Peyer's patch (tissue), 4 donors: Measurements from ENCODE around the gene SCLY. TPM values are rescaled to one million over a fixed set of nuclear protein-coding genes. Genes with fewer than 3 reads are reported as not detected.

Experiments used
- DNase-seq, 3 donors: peaks; one replicate each; pipeline ENCODE4 v3.0.0-alpha.2; 2017 to 2019
- H3K27ac ChIP-seq, 4 donors: fragments of 200-600 bp; sonication (generic); one replicate each; pipeline ENCODE4 v1.5.1; 2016 to 2019
- H3K27me3 ChIP-seq, 2 donors: fragments of 200-600 bp; sonication (generic); one replicate each; pipeline ENCODE4 v1.5.1; 2019
- H3K36me3 ChIP-seq, 3 donors: fragments of 200-600 bp; sonication (generic); one replicate each; pipeline ENCODE4 v1.5.1; 2016 to 2019
- H3K4me1 ChIP-seq, 4 donors: fragments of 200-600 bp; sonication (generic); one replicate each; pipeline ENCODE4 v1.5.1; 2016 to 2019
- H3K4me3 ChIP-seq, 4 donors: fragments of 200-600 bp; sonication (generic); 1 replicate in 3 of 4; 2 replicates in 1 of 4; pipeline ENCODE4 v1.5.1; 2016 to 2019; ENCODE audit warnings: mild to moderate bottlenecking in 1 of 4
- H3K9me3 ChIP-seq, 4 donors: fragments of 200-600 bp; sonication (generic); one replicate each; pipeline ENCODE4 v1.5.1; 2016 to 2019; ENCODE audit warnings: mild to moderate bottlenecking in 1 of 4
- POLR2A ChIP-seq, 2 donors: fragments of 450-650 bp; IDR thresholded peaks; one replicate each; pipeline ENCODE4 v1.5.1; 2017; ENCODE audit warnings: antibody characterized with exemption in 2 of 2, mild to moderate bottlenecking in 2 of 2, moderate library complexity in 2 of 2
- total RNA-seq, 4 donors: library from RNA; depleted of rRNA; stranded (reverse); fragments of >200 nt; gene quantifications; one replicate each; pipeline ENCODE4 v1.1.0, GENCODE V29; 2016
- TF ChIP-seq, protein P1 (sequence below), 6 experiments: fragments of 450-650 bp in 4 of 6; fragments of 200-600 bp in 2 of 6; sonication (generic) in 1 of 6; IDR thresholded peaks; one replicate each; pipeline ENCODE4 v1.5.1; 2017 to 2019; ENCODE audit warnings: antibody characterized with exemption in 6 of 6, mild to moderate bottlenecking in 3 of 6, moderate library complexity in 1 of 6

SCLY gene
- total RNA-seq, 4 donors from 2014 or later, result 13.2 to 45.2 (median 24.2) TPM

DNA sequence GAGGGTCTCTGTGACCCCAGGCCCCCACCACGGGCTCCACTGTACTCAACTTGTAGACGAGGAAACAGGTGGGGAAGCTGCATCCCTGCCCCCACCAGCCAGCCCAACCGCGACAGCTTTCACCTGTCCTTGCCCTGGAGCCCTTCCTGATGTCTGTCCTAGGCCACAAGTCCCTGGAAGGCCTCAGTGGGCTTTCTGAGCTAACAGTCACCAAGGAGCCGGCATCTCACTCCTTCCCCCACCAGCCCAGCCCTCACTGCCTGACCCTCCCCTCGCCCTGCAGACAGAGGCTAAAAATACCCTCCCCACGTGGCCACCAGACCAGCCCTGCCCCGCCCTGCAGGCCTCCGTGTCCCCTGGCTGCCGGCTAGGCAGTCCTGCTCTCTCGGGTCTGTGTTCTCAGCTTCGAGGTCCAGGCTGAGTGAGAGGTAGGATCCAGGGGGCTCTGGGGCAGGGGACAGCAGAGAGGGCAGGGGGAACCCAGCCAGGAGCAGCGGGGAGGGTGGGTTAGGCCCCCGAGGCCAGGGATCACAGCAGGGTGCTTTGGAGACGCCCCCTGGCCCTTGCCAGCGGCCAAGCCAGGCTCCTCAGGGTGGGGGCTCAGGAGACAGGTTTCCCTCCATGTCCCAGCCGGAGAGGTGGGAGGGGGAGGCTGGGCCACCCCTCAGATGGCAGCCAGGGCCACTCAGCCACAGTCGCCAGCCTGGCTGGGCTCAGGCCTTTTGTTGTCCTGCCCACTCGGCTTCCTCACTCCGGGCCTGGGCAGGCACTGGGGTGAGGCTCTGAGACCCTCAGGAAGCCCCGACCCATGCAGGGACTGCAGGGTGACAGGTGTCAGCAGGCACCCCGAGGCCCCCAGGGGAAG, 77.8 kb downstream of the SCLY start, which contains the start of gene KLHL30:
Gene KLHL30 (plus strand): TSS at position 338 of the 865 bp plus-strand sequence. CDS start 2,087 bp downstream, outside the sequence.
- Histone ChIP-seq H3K4me3 (peak within 1 kb of the TSS in 2 of 4 donors; percentile 19 to 24), H3K36me3 (no peaks in the 10 kb centered on the region), H3K27me3 (no peaks in the 10 kb centered on the region), H3K27ac (peak within 1 kb of the TSS in 1 of 4 donors; percentile 57), H3K9me3 (no peaks in the 10 kb centered on the region), H3K4me1 (peaks cover 8 to 26% (median 12%) of the 10 kb centered on the region in 4 donors)
- TF ChIP-seq POLR2A (IDR thresholded peaks at IDR 0.05), result no peak
- TF ChIP-seq, protein P1, sequence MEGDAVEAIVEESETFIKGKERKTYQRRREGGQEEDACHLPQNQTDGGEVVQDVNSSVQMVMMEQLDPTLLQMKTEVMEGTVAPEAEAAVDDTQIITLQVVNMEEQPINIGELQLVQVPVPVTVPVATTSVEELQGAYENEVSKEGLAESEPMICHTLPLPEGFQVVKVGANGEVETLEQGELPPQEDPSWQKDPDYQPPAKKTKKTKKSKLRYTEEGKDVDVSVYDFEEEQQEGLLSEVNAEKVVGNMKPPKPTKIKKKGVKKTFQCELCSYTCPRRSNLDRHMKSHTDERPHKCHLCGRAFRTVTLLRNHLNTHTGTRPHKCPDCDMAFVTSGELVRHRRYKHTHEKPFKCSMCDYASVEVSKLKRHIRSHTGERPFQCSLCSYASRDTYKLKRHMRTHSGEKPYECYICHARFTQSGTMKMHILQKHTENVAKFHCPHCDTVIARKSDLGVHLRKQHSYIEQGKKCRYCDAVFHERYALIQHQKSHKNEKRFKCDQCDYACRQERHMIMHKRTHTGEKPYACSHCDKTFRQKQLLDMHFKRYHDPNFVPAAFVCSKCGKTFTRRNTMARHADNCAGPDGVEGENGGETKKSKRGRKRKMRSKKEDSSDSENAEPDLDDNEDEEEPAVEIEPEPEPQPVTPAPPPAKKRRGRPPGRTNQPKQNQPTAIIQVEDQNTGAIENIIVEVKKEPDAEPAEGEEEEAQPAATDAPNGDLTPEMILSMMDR (IDR thresholded peaks at IDR 0.05), result no peak
- peak in 1 of 3 donors; percentile 34 for DNase-seq

DNA sequence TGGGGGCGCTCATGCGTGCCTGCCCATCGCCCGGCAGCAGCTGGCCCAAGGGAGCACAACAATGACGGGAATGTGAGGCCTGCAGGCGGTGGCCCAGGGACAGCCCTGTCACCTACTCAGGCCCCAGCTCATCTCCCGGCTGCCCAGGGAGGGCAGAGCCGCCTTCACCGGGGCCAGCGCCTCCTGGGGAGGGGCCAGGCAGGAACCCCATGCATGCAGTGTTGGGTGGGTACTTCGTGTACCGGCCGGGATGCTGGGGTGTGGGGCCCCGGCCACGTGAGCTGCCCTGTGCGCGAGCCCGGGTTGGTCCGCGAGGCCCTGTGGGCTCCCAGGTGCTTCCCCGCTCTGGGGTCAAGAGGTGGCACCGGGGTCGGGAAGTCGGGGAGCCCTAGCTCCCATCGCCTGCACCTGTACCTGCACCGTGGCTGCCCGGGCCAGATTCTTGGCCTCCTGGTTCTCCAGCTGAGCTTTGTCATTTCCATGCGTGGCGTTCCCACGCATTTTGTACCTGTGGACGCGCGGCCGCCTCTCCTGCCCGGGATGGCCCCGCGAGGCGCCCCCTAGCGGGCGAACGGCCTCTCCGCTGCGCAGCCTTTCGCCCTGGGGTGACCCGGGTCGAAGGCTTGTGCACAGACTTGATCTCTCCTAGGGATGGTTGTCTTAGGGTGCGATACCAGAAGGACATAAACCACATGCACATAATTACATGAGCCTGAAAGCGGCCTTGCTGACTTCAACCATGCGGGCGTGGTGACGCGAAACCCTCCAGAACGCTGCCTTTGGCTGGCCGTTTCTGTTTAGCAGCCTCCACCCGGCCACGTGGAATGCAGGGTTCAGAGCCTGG, 78.6 kb downstream of the SCLY start:
- no peaks in the 10 kb centered on the region for H3K27me3 ChIP-seq
- peak in 1 of 3 donors; percentile 41 for DNase-seq
- peak overlapping the region in 1 of 4 donors; percentile 57 for H3K27ac ChIP-seq
- TF ChIP-seq POLR2A (IDR thresholded peaks at IDR 0.05), result no peak
- TF ChIP-seq, protein P1 (IDR thresholded peaks at IDR 0.05), result peak; percentile 5 to 48 (median 44)
- H3K4me1 ChIP-seq, result peaks cover 8 to 28% (median 12%) of the 10 kb centered on the region in 4 donors
- no peaks in the 10 kb centered on the region for H3K9me3 ChIP-seq
- no peaks in the 10 kb centered on the region for H3K36me3 ChIP-seq
- H3K4me3 ChIP-seq, result peak overlapping the region in 1 of 4 donors; percentile 24

DNA sequence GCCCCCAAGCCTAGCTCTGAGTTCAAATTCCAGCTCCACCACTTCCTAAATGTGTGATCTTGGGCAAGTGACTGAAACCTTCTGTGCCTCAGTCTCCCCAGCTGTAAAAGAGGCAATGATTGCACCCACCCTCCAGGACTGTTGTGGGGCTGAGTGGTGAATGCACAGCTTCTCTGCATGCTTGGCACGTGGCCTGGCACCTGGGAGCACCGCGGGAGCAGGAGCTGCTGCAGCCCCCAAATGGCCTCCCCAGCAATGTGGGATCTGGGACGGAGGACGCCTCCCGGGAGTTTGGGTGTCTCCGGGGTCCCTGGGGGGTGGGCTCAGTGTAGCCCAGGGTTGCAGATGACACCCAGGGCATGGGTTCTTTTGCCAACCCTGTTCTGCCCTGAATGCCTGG, 79.2 kb downstream of the SCLY start:
- H3K9me3 ChIP-seq, result no peaks in the 10 kb centered on the region
- H3K36me3 ChIP-seq, result no peaks in the 10 kb centered on the region
- peaks cover 8 to 28% (median 12%) of the 10 kb centered on the region in 4 donors for H3K4me1 ChIP-seq
- no peak overlapping the region for H3K27ac ChIP-seq
- no peak for TF ChIP-seq POLR2A (IDR thresholded peaks at IDR 0.05)
- TF ChIP-seq, protein P1 (IDR thresholded peaks at IDR 0.05), result no peak
- H3K4me3 ChIP-seq, result no peak overlapping the region
- DNase-seq, result no peak
- no peaks in the 10 kb centered on the region for H3K27me3 ChIP-seq

DNA sequence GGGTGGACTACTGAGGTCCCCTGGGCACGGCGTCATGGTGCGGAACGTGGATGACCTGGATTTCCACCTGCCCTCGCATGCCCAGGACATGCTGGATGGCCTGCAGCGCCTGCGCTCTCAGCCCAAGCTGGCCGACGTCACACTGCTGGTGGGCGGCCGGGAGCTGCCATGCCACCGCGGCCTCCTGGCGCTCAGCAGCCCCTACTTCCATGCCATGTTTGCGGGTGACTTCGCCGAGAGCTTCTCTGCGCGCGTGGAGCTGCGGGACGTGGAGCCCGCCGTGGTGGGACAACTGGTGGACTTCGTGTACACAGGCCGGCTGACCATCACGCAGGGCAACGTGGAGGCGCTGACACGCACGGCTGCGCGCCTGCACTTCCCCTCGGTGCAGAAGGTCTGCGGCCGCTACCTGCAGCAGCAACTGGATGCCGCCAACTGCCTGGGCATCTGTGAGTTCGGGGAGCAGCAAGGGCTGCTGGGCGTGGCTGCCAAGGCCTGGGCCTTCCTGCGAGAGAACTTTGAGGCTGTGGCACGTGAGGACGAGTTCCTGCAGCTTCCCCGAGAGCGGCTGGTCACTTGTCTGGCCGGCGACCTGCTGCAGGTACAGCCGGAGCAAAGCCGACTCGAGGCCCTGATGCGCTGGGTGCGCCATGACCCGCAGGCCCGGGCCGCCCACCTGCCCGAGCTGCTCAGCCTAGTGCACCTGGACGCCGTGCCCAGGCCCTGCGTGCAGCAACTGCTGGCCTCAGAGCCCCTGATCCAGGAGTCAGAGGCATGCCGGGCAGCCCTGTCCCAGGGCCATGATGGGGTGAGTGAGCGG, 80.1 kb downstream of the SCLY start:
- no peak for DNase-seq
- no peaks in the 10 kb centered on the region for H3K27me3 ChIP-seq
- no peaks in the 10 kb centered on the region for H3K9me3 ChIP-seq
- no peak overlapping the region for H3K4me3 ChIP-seq
- TF ChIP-seq, protein P1 (IDR thresholded peaks at IDR 0.05), result no peak
- TF ChIP-seq POLR2A (IDR thresholded peaks at IDR 0.05), result no peak
- H3K27ac ChIP-seq, result peak overlapping the region in 1 of 4 donors; percentile 62
- H3K4me1 ChIP-seq, result peaks cover 8 to 28% (median 12%) of the 10 kb centered on the region in 4 donors
- no peaks in the 10 kb centered on the region for H3K36me3 ChIP-seq
